Breast epithelium (tissue), 4 donors: ENCODE results near the gene MACC1. TPM values are rescaled to one million over a fixed set of nuclear protein-coding genes. Genes with fewer than 3 reads are reported as not detected.

Source experiments
- DNase-seq, 2 donors: peaks; one replicate each; pipeline ENCODE4 v3.0.0-alpha.2; 2019; ENCODE audit warnings: low spot score in 2 of 2
- H3K27ac ChIP-seq, 2 donors: fragments of 200-600 bp; sonication (generic) in 1 of 2; one replicate each; pipeline ENCODE4 v1.5.1; 2016 to 2019; ENCODE audit warnings: mild to moderate bottlenecking in 1 of 2
- H3K27me3 ChIP-seq, 2 donors: fragments of 200-600 bp; sonication (generic) in 1 of 2; one replicate each; pipeline versions ENCODE4 v1.5.1 to v1.6.0; 2017 to 2019; ENCODE audit warnings: control low read depth in 1 of 2, mild to moderate bottlenecking in 1 of 2
- H3K36me3 ChIP-seq: fragments of 200-600 bp; one replicate; pipeline ENCODE4 v1.5.1; 2019
- H3K4me1 ChIP-seq, 2 donors: fragments of 200-600 bp; sonication (generic); one replicate each; pipeline ENCODE4 v1.5.1; 2016 to 2019; ENCODE audit warnings: control low read depth in 1 of 2
- H3K4me3 ChIP-seq, 3 donors: fragments of 200-600 bp; sonication (generic); 1 replicate in 2 of 3; 2 replicates in 1 of 3; pipeline ENCODE4 v1.5.1; 2016 to 2019; ENCODE audit warnings: mild to moderate bottlenecking in 3 of 3, moderate library complexity in 2 of 3
- H3K9me3 ChIP-seq, 2 donors: fragments of 200-600 bp; sonication (generic) in 1 of 2; one replicate each; pipeline ENCODE4 v1.5.1; 2016 to 2019; ENCODE audit warnings: control low read depth in 1 of 2
- CTCF ChIP-seq, 3 donors: fragments of 450-650 bp; IDR thresholded peaks; one replicate each; pipeline ENCODE4 v1.5.1; 2016 to 2017; ENCODE audit warnings: antibody characterized with exemption in 3 of 3, mild to moderate bottlenecking in 3 of 3, moderate library complexity in 3 of 3
- POLR2A ChIP-seq: fragments of 450-650 bp; IDR thresholded peaks from one replicate; pipeline ENCODE4 v1.6.1; 2016; ENCODE audit warnings: antibody characterized with exemption, mild to moderate bottlenecking, moderate library complexity
- POLR2AphosphoS5 ChIP-seq, 3 donors: sonication (generic); formaldehyde crosslinking; IDR thresholded peaks; one replicate each; pipeline ENCODE4 v1.6.1; 2017; ENCODE audit warnings: antibody characterized with exemption in 3 of 3
- intact Hi-C: fragments of 100-400 bp; cut with DNase I; formaldehyde crosslinking; loops from one replicate; pipeline ENCODE4 v1.15.1; 2023; ENCODE audit warnings: low total_unique reads
- total RNA-seq, 3 donors: library from RNA; depleted of rRNA; stranded (reverse); fragments of >200 nt; gene quantifications; one replicate each; pipeline ENCODE4 v1.1.0, GENCODE V29; 2016

Gene MACC1
- total RNA-seq, 3 donors from 2014 or later, result 0.32 to 39.4 (median 19.3) TPM

GRCh38 chr7:20226860-20227259 is 9.7 kb upstream of the MACC1 start:
- DNase-seq, result no peak
- H3K36me3 ChIP-seq, result no peaks in the 10 kb centered on the region
- no peaks in the 10 kb centered on the region for H3K27me3 ChIP-seq
- no peaks in the 10 kb centered on the region for H3K4me1 ChIP-seq
- intact Hi-C loops, result no loop called here
- no peak overlapping the region for H3K27ac ChIP-seq
- no peak overlapping the region for H3K4me3 ChIP-seq
- TF ChIP-seq CTCF (IDR thresholded peaks at IDR 0.05) (no peak), POLR2AphosphoS5 (IDR thresholded peaks at IDR 0.05) (no peak), POLR2A (no peak)
- H3K9me3 ChIP-seq, result no peaks in the 10 kb centered on the region

GRCh38 chr7:20225384-20225783 is 8.2 kb upstream of the MACC1 start:
- no peak overlapping the region for H3K4me3 ChIP-seq
- no peaks in the 10 kb centered on the region for H3K4me1 ChIP-seq
- no peaks in the 10 kb centered on the region for H3K9me3 ChIP-seq
- DNase-seq, result no peak
- no peak for TF ChIP-seq CTCF (IDR thresholded peaks at IDR 0.05)
- TF ChIP-seq POLR2A, result no peak
- no peak for TF ChIP-seq POLR2AphosphoS5 (IDR thresholded peaks at IDR 0.05)
- no peaks in the 10 kb centered on the region for H3K36me3 ChIP-seq
- H3K27me3 ChIP-seq, result no peaks in the 10 kb centered on the region
- no peak overlapping the region for H3K27ac ChIP-seq
- intact Hi-C loops, result no loop called here

GRCh38 chr7:20224025-20224424 is 6.8 kb upstream of the MACC1 start:
- no peak overlapping the region for H3K27ac ChIP-seq
- no peak for DNase-seq
- H3K36me3 ChIP-seq, result no peaks in the 10 kb centered on the region
- no peaks in the 10 kb centered on the region for H3K4me1 ChIP-seq
- intact Hi-C loops, result no loop called here
- H3K4me3 ChIP-seq, result no peak overlapping the region
- no peaks in the 10 kb centered on the region for H3K27me3 ChIP-seq
- TF ChIP-seq POLR2AphosphoS5 (IDR thresholded peaks at IDR 0.05), result no peak
- TF ChIP-seq POLR2A, result no peak
- TF ChIP-seq CTCF (IDR thresholded peaks at IDR 0.05), result no peak
- no peaks in the 10 kb centered on the region for H3K9me3 ChIP-seq

GRCh38 chr7:20223356-20223755 is 6.2 kb upstream of the MACC1 start:
- no peaks in the 10 kb centered on the region for H3K9me3 ChIP-seq
- no peak for TF ChIP-seq POLR2A
- no peak for TF ChIP-seq CTCF (IDR thresholded peaks at IDR 0.05)
- H3K36me3 ChIP-seq, result no peaks in the 10 kb centered on the region
- DNase-seq, result no peak
- no peaks in the 10 kb centered on the region for H3K4me1 ChIP-seq
- H3K27me3 ChIP-seq, result no peaks in the 10 kb centered on the region
- no peak overlapping the region for H3K27ac ChIP-seq
- no peak overlapping the region for H3K4me3 ChIP-seq
- intact Hi-C loops, result no loop called here

GRCh38 chr7:20222219-20222828 is 5.1 kb upstream of the MACC1 start:
- Histone ChIP-seq H3K9me3 (no peaks in the 10 kb centered on the region), H3K4me3 (no peak overlapping the region), H3K27me3 (no peaks in the 10 kb centered on the region), H3K27ac (no peak overlapping the region), H3K4me1 (no peaks in the 10 kb centered on the region), H3K36me3 (no peaks in the 10 kb centered on the region)
- DNase-seq, result no peak
- intact Hi-C loops, result no loop called here
- TF ChIP-seq POLR2AphosphoS5 (IDR thresholded peaks at IDR 0.05) (no peak), CTCF (IDR thresholded peaks at IDR 0.05) (no peak)
